BJ (cell line): ENCODE measurements around the gene ATP1A2. TPM values are rescaled to one million over a fixed set of nuclear protein-coding genes. Genes with fewer than 3 reads are reported as not detected.
A peak's percentile ranks its signal among the peaks of the same experiment; 100 is the strongest.

Source experiments
- CTCF ChIA-PET: fragments of 350-600 bp; formaldehyde crosslinking; extraction: SDS; loops from one replicate; lab custom pipeline; 2021; ENCODE audit warnings: antibody characterized with exemption, inconsistent platforms; lab: Yijun Ruan, JAX
- POLR2A ChIA-PET: fragments of 300-600 bp; sonication (Branson Sonifier 250); formaldehyde crosslinking; extraction: SDS; loops from one replicate; lab custom pipeline; 2021; ENCODE audit warnings: antibody characterized with exemption; lab: Charles Lee
- DNase-seq: peaks from one replicate; pipeline ENCODE4 v3.0.0-alpha.2; 2011; ENCODE audit warnings: low read depth
- H3K27me3 ChIP-seq: 2 replicates; pipeline ENCODE4 v1.6.0; 2011; ENCODE audit warnings: low read length; ENCODE audit not compliant: control insufficient read depth, insufficient read depth
- H3K36me3 ChIP-seq: 2 replicates; pipeline ENCODE4 v1.5.1; 2011; ENCODE audit warnings: low read length; ENCODE audit not compliant: control insufficient read depth, insufficient read depth
- H3K4me3 ChIP-seq: 2 replicates; pipeline ENCODE4 v1.5.1; 2011; ENCODE audit warnings: low read depth, mild to moderate bottlenecking, control low read depth, low read length
- polyA plus RNA-seq: library from polyadenylated mRNA; depleted of rRNA; stranded (reverse); fragments of >200 nt; gene quantifications from 2 replicates; pipeline ENCODE4 v1.2.3, GENCODE V29; 2011
- TF ChIP-seq, protein P1 (sequence below): IDR thresholded peaks from 2 replicates; pipeline ENCODE4 v1.5.1; 2011; ENCODE audit warnings: low read depth, mild to moderate bottlenecking, control low read depth, inconsistent platforms, low read length, moderate library complexity; ENCODE audit not compliant: insufficient read depth

Gene ATP1A2
- polyA plus RNA-seq, 1 experiment = 1.1 TPM

GRCh38 chr1:160081261-160081936 lies 34.2 kb upstream of the ATP1A2 start, which contains the start of gene KCNJ9:
TSS of gene KCNJ9 (plus strand) at chr1:160081538. CDS start at chr1:160084031, 2,493 bp downstream.
- Histone ChIP-seq H3K4me3 (no peak within 1 kb of the TSS), H3K27me3 (peaks cover 28% of the 10 kb centered on the region), H3K36me3 (no peaks in the 10 kb centered on the region)
- CTCF ChIA-PET = interaction anchor here (0.9 to 6.9 kb wide), 7 partner anchors 12 to 58 kb away, joined by 3 to 74 read pairs (median 4); partner anchors contain the start of gene KCNJ10
- DNase-seq = no peak
- POLR2A ChIA-PET = interaction anchor here (0.6 to 0.7 kb wide), 4 partner anchors 10 to 225 kb away, joined by 3 to 7 read pairs (median 5); no protein-coding TSS in a partner anchor
- TF ChIP-seq, protein P1, sequence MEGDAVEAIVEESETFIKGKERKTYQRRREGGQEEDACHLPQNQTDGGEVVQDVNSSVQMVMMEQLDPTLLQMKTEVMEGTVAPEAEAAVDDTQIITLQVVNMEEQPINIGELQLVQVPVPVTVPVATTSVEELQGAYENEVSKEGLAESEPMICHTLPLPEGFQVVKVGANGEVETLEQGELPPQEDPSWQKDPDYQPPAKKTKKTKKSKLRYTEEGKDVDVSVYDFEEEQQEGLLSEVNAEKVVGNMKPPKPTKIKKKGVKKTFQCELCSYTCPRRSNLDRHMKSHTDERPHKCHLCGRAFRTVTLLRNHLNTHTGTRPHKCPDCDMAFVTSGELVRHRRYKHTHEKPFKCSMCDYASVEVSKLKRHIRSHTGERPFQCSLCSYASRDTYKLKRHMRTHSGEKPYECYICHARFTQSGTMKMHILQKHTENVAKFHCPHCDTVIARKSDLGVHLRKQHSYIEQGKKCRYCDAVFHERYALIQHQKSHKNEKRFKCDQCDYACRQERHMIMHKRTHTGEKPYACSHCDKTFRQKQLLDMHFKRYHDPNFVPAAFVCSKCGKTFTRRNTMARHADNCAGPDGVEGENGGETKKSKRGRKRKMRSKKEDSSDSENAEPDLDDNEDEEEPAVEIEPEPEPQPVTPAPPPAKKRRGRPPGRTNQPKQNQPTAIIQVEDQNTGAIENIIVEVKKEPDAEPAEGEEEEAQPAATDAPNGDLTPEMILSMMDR = no peak

GRCh38 chr1:160082487-160082886 lies 33.1 kb upstream of the ATP1A2 start:
- no peaks in the 10 kb centered on the region for H3K36me3 ChIP-seq
- TF ChIP-seq, protein P1 = no peak
- no peak for DNase-seq
- no peak overlapping the region for H3K4me3 ChIP-seq
- H3K27me3 ChIP-seq = peaks cover 28% of the 10 kb centered on the region
- CTCF ChIA-PET = interaction anchor here (0.7 to 2.0 kb wide), 4 partner anchors 19 to 170 kb away, joined by 3 to 8 read pairs (median 5); no protein-coding TSS in a partner anchor
- POLR2A ChIA-PET = no interaction called here

GRCh38 chr1:160082926-160083325 lies 32.6 kb upstream of the ATP1A2 start:
- POLR2A ChIA-PET = no interaction called here
- DNase-seq = no peak
- Histone ChIP-seq H3K4me3 (no peak overlapping the region), H3K36me3 (no peaks in the 10 kb centered on the region), H3K27me3 (peaks cover 26% of the 10 kb centered on the region)
- TF ChIP-seq, protein P1 = no peak
- CTCF ChIA-PET = interaction anchor here (0.7 to 1.7 kb wide), 4 partner anchors 37 to 294 kb away, joined by 3 to 7 read pairs (median 4); no protein-coding TSS in a partner anchor

- TF ChIP-seq, protein P1 = peak; percentile 67
- H3K4me3 ChIP-seq = peak overlapping the region; percentile 16; the same call in 1 of the 2 replicates
- H3K27me3 ChIP-seq = peaks cover 26% of the 10 kb centered on the region
- DNase-seq = no peak
- ChIA-PET POLR2A (no interaction called here), CTCF (interaction anchor here (0.7 to 5.6 kb wide), 16 partner anchors 8 to 293 kb away, joined by 3 to 47 read pairs (median 12); partner anchors contain the start of genes IGSF8, KCNJ10 and PEX19)
- no peaks in the 10 kb centered on the region for H3K36me3 ChIP-seq
These were observed 31.4 kb upstream of the ATP1A2 start for GRCh38 chr1:160083968-160084770.
